CD4-positive, CD25-positive, alpha-beta regulatory T cell (primary cell): Measurements from ENCODE around the gene RHOD. TPM values are rescaled to one million over a fixed set of nuclear protein-coding genes. Genes with fewer than 3 reads are reported as not detected.

Experiments
- ATAC-seq, 2 donors: fragments of 150-1000 bp; cut with Tn5 transposase; one replicate each; pipeline ENCODE4 v1.10.0; 2021; ENCODE audit warnings: low read depth in 2 of 2, moderate number of reproducible peaks in 2 of 2, moderate library complexity in 1 of 2
- DNase-seq, 3 donors: peaks; one replicate each; pipeline versions ENCODE4 v3.0.0 to v3.0.0-alpha.2; 2012 to 2022; ENCODE audit warnings: mixed read lengths in 1 of 3
- H3K27ac ChIP-seq: one replicate; pipeline ENCODE4 v1.7.0; 2013; ENCODE audit warnings: mild to moderate bottlenecking, low read length; ENCODE audit not compliant: insufficient read depth, poor library complexity, severe bottlenecking
- H3K27me3 ChIP-seq: one replicate; pipeline ENCODE4 v1.7.0; 2013; ENCODE audit warnings: low read length; ENCODE audit not compliant: control insufficient read depth, insufficient read depth
- H3K36me3 ChIP-seq: one replicate; pipeline ENCODE4 v1.7.0; 2013; ENCODE audit warnings: mild to moderate bottlenecking, low read length, moderate library complexity; ENCODE audit not compliant: control insufficient read depth, insufficient read depth
- H3K4me1 ChIP-seq: 2 replicates; pipeline ENCODE4 v1.7.0; 2013; ENCODE audit warnings: mild to moderate bottlenecking, low read length; ENCODE audit not compliant: insufficient read depth, control insufficient read depth, poor library complexity, severe bottlenecking
- H3K4me3 ChIP-seq: one replicate; pipeline ENCODE4 v1.7.0; 2013; ENCODE audit warnings: low read depth, mild to moderate bottlenecking, low read length, moderate library complexity
- H3K9me3 ChIP-seq, 2 experiments: 1 replicate in 1 of 2; 2 replicates in 1 of 2; pipeline ENCODE4 v1.7.0; 2013; ENCODE audit warnings: low read length in 2 of 2, mild to moderate bottlenecking in 1 of 2, moderate library complexity in 1 of 2; ENCODE audit not compliant: control insufficient read depth in 2 of 2
- H3K27ac Mint-ChIP-seq, 3 donors: one replicate each; pipeline ENCODE4 v1.8.0; 2020 to 2022; ENCODE audit warnings: mild to moderate bottlenecking in 3 of 3, mixed read lengths in 3 of 3, moderate library complexity in 2 of 3
- H3K27me3 Mint-ChIP-seq: one replicate; pipeline ENCODE4 v1.8.0; 2022; ENCODE audit warnings: mild to moderate bottlenecking, mixed read lengths
- H3K36me3 Mint-ChIP-seq: one replicate; pipeline ENCODE4 v1.8.0; 2020; ENCODE audit warnings: mixed read lengths
- H3K4me1 Mint-ChIP-seq, 4 donors: one replicate each; pipeline ENCODE4 v1.8.0; 2020 to 2022; ENCODE audit warnings: mixed read lengths in 4 of 4, mild to moderate bottlenecking in 1 of 4
- H3K4me3 Mint-ChIP-seq, 4 donors: one replicate each; pipeline ENCODE4 v1.8.0; 2020 to 2022; ENCODE audit warnings: mild to moderate bottlenecking in 4 of 4, mixed read lengths in 4 of 4, moderate library complexity in 3 of 4
- H3K9me3 Mint-ChIP-seq, 7 donors: one replicate each; pipeline ENCODE4 v1.8.0; 2020 to 2022; ENCODE audit warnings: mixed read lengths in 7 of 7, mild to moderate bottlenecking in 3 of 7, moderate library complexity in 2 of 7
- polyA plus RNA-seq, 4 donors: library from polyadenylated mRNA; unstranded; fragments of 300-500 nt; fragmentation: Illumina TruSeq; gene quantifications; one replicate each; pipeline ENCODE4 v1.2.3, GENCODE V29; 2021
- total RNA-seq: library from RNA; stranded (reverse); gene quantifications from one replicate; pipeline ENCODE4 v1.2.3, GENCODE V29; 2022

The RHOD gene
- total and polyA plus RNA-seq, 5 donors from 2014 or later = 0.63 to 0.78 (median 0.72) TPM; not detected in 2

DNA sequence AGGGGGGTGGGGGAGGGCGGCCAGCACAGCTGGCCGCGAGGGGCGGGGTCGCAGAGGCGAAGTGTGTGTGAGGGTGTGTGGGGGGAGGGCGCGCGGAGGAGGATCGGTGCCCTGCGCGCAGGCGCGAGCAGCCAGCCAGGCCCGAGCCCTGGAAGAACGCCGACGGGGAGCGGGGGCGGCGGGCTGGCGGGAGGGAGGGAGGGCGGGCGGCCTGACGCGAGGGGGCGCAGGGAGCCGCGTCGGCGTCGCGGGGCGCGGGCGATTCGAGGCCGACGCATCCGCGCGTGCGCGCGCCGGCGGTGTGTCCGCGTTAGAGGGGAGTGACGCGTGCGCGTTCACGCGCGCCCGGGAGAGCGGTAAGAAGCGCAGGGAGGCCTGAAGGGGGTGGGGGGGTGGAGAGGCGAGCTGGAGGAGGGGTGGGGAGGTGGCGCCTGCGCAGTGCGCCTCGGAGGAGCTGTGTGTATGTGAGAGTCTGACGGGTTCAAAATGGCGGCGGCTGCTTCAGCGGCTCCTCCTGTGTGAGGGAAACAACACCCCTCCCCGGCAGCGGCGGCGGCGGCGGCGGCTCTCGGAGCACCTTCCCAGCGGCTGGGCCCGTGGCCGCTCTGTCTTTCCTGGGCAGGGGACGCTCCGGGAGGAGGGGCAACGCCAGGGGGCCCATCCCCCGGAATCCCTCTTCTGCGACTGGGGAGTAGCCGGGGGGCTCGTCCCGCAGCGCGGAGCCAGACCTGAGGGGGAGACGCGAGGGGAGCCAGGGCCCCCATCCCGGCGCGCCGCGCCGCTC is 62.3 kb downstream of the RHOD start, which contains the start of gene KDM2A:
Gene KDM2A (plus strand): TSS at position 463 of the 784 bp plus-strand sequence. CDS start 2,054 bp downstream, outside the sequence.
- peak; percentile 97 to 99 (median 99) for DNase-seq
- Mint-ChIP-seq H3K4me1 (peaks cover 9 to 46% (median 24%) of the 10 kb centered on the region in 4 donors), H3K36me3 (peaks cover 3% of the 10 kb centered on the region), H3K27ac (peak within 1 kb of the TSS; percentile 95 to 98 (median 97)), H3K27me3 (peaks cover 15% of the 10 kb centered on the region), H3K9me3 (no peaks in the 10 kb centered on the region), H3K4me3 (peak within 1 kb of the TSS; percentile 93 to 100 (median 100))
- peak within 1 kb of the TSS; percentile 84 for H3K27ac ChIP-seq
- H3K4me3 ChIP-seq = peak within 1 kb of the TSS; percentile 95
- no peaks in the 10 kb centered on the region for H3K9me3 ChIP-seq
- H3K4me1 ChIP-seq = peaks cover 32% of the 10 kb centered on the region
- H3K27me3 ChIP-seq = no peaks in the 10 kb centered on the region
- no peaks in the 10 kb centered on the region for H3K36me3 ChIP-seq
- ATAC-seq = peak; percentile 81 to 84

DNA sequence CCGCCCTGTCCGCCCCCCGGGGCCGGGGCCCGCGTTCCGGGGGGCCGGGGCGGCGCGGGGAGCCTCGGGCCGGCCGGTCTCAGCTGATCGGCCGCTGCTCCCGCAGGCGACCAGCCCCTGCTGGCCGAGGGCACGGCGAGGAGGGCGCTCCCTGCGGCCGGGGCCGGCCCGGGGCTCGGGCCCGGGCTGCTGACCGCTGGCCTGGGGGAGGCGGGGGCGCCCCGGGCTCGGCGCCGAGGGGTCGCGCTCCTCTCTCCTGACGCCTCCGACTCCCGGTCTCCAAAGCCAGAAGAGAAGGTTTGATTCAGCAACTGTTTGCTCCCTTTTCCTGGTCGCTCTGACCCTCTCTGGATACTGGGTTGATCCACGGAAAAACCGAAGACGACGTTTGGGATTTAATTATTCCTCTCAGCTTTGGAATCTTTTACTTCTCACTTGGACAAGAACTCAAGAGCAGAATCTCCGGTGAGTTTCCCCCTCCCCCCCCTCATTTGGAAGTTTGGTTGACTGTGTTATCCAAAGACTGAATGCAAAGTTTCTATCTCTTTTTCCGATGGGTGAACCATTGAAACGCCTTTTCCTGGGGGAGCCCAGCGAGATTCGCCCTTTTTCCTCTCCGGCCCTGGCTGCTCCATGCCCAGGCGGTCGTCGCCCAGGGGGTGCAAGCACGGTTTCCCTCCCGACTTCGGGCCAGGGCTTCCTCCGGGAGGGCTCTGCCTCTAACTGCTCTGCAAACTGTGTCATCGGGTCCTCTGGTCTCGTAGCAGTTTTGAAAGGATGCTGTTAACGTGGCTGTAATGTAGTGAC is 63.1 kb downstream of the RHOD start:
- peaks cover 9 to 44% (median 24%) of the 10 kb centered on the region in 4 donors for H3K4me1 Mint-ChIP-seq
- H3K9me3 Mint-ChIP-seq = no peaks in the 10 kb centered on the region

DNA sequence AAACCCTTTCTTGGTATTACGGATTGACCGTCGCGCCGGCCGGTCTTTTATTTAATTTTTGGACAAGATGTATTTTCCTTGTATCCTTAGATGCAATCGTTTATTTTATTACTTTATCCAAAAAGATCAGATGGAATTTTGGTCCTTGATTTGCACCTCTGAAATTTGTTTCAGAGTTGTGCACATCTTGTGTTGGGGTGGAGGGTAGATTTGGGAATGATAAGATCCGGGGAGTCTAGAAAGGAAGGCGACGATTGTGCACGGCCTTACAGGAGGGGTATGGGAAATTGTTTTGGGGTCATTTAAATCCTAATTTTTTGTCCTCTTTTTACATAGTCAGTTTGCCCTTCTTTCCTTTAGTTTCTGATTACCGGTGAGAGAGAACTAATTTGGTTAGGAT is 63.8 kb downstream of the RHOD start:
- H3K9me3 ChIP-seq = no peaks in the 10 kb centered on the region
- peak overlapping the region; percentile 95 for H3K4me3 ChIP-seq
- H3K4me1 ChIP-seq = peaks cover 32% of the 10 kb centered on the region
- peaks cover 9 to 44% (median 24%) of the 10 kb centered on the region in 4 donors for H3K4me1 Mint-ChIP-seq
- DNase-seq (no peak), ATAC-seq (no peak)
- peak overlapping the region; percentile 94 to 97 (median 95) for H3K27ac Mint-ChIP-seq
- peak overlapping the region; percentile 93 to 100 (median 100) for H3K4me3 Mint-ChIP-seq
- H3K36me3 ChIP-seq = no peaks in the 10 kb centered on the region
- peak overlapping the region; percentile 60 for H3K27ac ChIP-seq
- no peaks in the 10 kb centered on the region for H3K9me3 Mint-ChIP-seq
- peaks cover 3% of the 10 kb centered on the region for H3K36me3 Mint-ChIP-seq
- no peaks in the 10 kb centered on the region for H3K27me3 ChIP-seq
- H3K27me3 Mint-ChIP-seq = peaks cover 11% of the 10 kb centered on the region

More for the DNA sequence above, 63.1 kb downstream of the RHOD start:
- Histone ChIP-seq H3K27me3 (no peaks in the 10 kb centered on the region), H3K4me3 (peak overlapping the region; percentile 95), H3K36me3 (no peaks in the 10 kb centered on the region), H3K27ac (peak overlapping the region; percentile 84), H3K4me1 (peaks cover 32% of the 10 kb centered on the region), H3K9me3 (no peaks in the 10 kb centered on the region)
- Mint-ChIP-seq H3K27me3 (peaks cover 15% of the 10 kb centered on the region), H3K36me3 (peaks cover 3% of the 10 kb centered on the region), H3K27ac (peak overlapping the region; percentile 95 to 98 (median 97)), H3K4me3 (peak overlapping the region; percentile 93 to 100 (median 100))
- ATAC-seq = no peak
- peak in 2 of 3 donors; percentile 31 to 48 for DNase-seq

DNA sequence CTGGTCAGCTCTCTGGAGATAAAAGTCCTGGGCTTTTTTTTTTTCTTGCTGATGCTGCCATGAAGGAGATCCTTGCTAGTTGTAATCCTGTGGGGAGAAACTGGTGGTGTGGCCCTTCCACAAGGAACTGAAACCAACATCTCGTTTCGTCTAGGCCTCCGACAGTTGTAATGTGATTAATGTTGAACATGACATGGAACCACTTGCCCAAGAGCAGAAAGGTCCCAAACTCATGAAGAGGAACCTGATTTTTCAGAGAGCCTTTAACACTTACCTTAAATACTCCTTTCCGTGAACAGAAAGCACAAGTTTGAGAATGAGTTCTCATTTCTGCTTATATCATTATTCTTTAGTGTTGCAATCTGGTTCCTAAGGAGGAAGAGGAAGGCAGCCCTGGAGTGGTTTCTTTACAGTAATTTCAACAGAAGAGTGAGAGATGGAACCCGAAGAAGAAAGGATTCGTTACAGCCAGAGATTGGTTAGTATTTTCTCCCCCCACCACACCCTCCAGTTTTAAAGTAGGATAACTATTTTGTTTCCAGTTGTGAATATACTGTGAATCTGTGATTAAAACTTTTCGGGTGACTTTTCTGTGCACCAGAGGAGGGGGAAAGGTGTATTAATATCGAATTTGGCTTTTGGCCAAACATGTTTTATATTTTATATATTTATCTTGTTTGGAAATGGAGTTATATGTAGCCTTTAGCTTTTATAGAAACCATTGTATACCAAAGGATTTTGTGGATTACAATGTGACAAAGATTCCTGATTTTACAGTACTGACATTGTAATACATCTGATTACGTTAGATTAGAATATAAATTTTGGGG is 64.4 kb downstream of the RHOD start:
- H3K27me3 ChIP-seq = no peaks in the 10 kb centered on the region
- peak overlapping the region; percentile 94 to 97 (median 95) for H3K27ac Mint-ChIP-seq
- H3K4me3 ChIP-seq = peak overlapping the region; percentile 95

More for the DNA sequence above, 64.4 kb downstream of the RHOD start:
- H3K9me3 ChIP-seq = no peaks in the 10 kb centered on the region
- H3K36me3 ChIP-seq = peaks cover 2% of the 10 kb centered on the region
- peaks cover 32% of the 10 kb centered on the region for H3K4me1 ChIP-seq
- peaks cover 3% of the 10 kb centered on the region for H3K36me3 Mint-ChIP-seq
- no peaks in the 10 kb centered on the region for H3K9me3 Mint-ChIP-seq
- H3K27ac ChIP-seq = peak overlapping the region; percentile 60
- H3K27me3 Mint-ChIP-seq = peaks cover 11% of the 10 kb centered on the region
- peak in 1 of 3 donors; percentile 45 for DNase-seq
- H3K4me3 Mint-ChIP-seq = peak overlapping the region; percentile 93 to 100 (median 100)
- peaks cover 9 to 44% (median 24%) of the 10 kb centered on the region in 4 donors for H3K4me1 Mint-ChIP-seq
- no peak for ATAC-seq

Other genes with a start within 250 kb of the RHOD start
- gene RCE1, start 213.4 kb upstream of the RHOD start, total RNA-seq = 45.6 TPM
- gene RCE1, start 213.4 kb upstream of the RHOD start, polyA plus RNA-seq = 10 to 100 TPM; 20.6 to 26.0 (median 21.6) TPM
- 8.0 TPM for gene LRFN4, start 199.8 kb upstream of the RHOD start, total RNA-seq
- 1 to 10 TPM in 3 of 4 donors, under 1 TPM in 1; 0.87 to 1.8 (median 1.3) TPM for gene LRFN4, start 199.8 kb upstream of the RHOD start, polyA plus RNA-seq
- gene PC, start 98.5 kb upstream of the RHOD start, total RNA-seq = 7.4 TPM
- gene PC, start 98.5 kb upstream of the RHOD start, polyA plus RNA-seq = 1 to 10 TPM; 2.0 to 4.9 (median 3.9) TPM
- not detected for gene C11orf86, start 81.5 kb upstream of the RHOD start, total RNA-seq
- not detected for gene C11orf86, start 81.5 kb upstream of the RHOD start, polyA plus RNA-seq
- not detected for gene SYT12, start 33.7 kb upstream of the RHOD start, total RNA-seq
- not detected for gene SYT12, start 33.7 kb upstream of the RHOD start, polyA plus RNA-seq
- 346 TPM for gene KDM2A, start 62.4 kb downstream of the RHOD start, total RNA-seq
- 10 to 100 TPM; 10.7 to 14.4 (median 11.8) TPM for gene KDM2A, start 62.4 kb downstream of the RHOD start, polyA plus RNA-seq
- gene GRK2, start 209.6 kb downstream of the RHOD start, total RNA-seq = 295 TPM
- 10 to 100 TPM; 13.2 to 27.8 (median 19.3) TPM for gene GRK2, start 209.6 kb downstream of the RHOD start, polyA plus RNA-seq
- 158 TPM for gene ANKRD13D, start 232.5 kb downstream of the RHOD start, total RNA-seq
- gene ANKRD13D, start 232.5 kb downstream of the RHOD start, polyA plus RNA-seq = 10 to 100 TPM in 3 of 4 donors, 1 to 10 TPM in 1; 9.5 to 18.9 (median 12.6) TPM
- gene SSH3, start 246.7 kb downstream of the RHOD start, total RNA-seq = 24.4 TPM
- 1 to 10 TPM; 2.3 to 7.1 (median 3.1) TPM for gene SSH3, start 246.7 kb downstream of the RHOD start, polyA plus RNA-seq